Stimulated activated CD8-positive, alpha-beta memory T cell treated with anti-CD3 and anti-CD28 coated beads, Interleukin-7, amount 100 ng/mL, for 48 hours (primary cell): ENCODE results near the gene C1QL2.

Experiments
- DNase-seq, 2 donors: peaks; one replicate each; pipeline ENCODE4 v3.0.0-alpha.2; 2020; ENCODE audit warnings: low read depth in 1 of 2; ENCODE audit errors: extremely low read depth in 1 of 2

C1QL2 gene

GRCh38 chr2:119158563-119159347 lies at the start of gene C1QL2:
TSS of gene C1QL2 (minus strand) at chr2:119158751. CDS start at chr2:119158269, 482 bp downstream.
- no peak for DNase-seq

GRCh38 chr2:119207447-119207846 lies 48.9 kb upstream of the C1QL2 start:
- no peak for DNase-seq

DNA sequence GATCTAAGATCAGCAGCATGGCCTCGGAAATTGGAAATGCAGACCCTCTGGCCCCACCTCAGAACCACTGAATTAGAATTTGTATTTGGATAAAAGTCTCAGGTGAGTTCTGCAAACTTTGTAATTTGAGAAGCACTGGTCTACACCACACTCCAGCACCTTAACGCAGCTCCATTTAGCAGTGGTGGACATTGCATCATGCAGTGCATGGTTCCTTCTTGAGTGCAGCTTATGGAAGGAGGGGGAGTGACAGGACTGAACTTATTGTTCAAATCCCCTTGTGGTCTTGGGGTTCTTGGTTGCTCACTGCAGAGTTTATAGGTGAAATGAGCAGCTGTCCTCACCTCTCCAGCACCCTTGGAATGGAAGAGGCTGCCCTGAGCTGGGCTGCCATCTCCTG lies 47.6 kb upstream of the C1QL2 start:
- DNase-seq: no peak

- no peak for DNase-seq
These were observed 46.6 kb upstream of the C1QL2 start for GRCh38 chr2:119205001-119205706.

GRCh38 chr2:119204525-119204924 lies 46.0 kb upstream of the C1QL2 start:
- no peak for DNase-seq

- DNase-seq: no peak
These were observed 44.2 kb upstream of the C1QL2 start for GRCh38 chr2:119202610-119203310.

DNA sequence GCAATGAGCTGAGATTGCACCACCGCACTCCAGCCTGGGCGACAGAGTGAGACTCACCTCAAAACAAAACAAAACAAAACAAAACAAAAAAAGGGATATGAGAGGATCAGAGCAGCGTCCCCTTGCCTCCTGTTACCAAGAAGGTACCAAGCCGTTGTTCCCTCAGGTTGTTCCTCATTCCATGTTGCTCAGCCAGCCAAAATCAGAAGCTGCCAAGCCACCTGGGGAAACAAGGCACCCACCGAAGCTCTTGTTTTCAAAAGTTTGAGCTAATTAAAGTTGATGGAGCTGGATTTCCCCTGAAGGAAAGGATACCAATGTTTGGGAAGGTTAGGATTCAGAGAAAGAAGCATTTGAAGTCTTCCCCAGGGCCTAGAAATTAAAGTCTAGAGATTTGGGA lies 43.3 kb upstream of the C1QL2 start:
- no peak for DNase-seq

- DNase-seq: no peak
These were observed 39.8 kb upstream of the C1QL2 start for GRCh38 chr2:119198240-119198840.

GRCh38 chr2:119197529-119198239 lies 39.1 kb upstream of the C1QL2 start:
- DNase-seq: no peak

DNA sequence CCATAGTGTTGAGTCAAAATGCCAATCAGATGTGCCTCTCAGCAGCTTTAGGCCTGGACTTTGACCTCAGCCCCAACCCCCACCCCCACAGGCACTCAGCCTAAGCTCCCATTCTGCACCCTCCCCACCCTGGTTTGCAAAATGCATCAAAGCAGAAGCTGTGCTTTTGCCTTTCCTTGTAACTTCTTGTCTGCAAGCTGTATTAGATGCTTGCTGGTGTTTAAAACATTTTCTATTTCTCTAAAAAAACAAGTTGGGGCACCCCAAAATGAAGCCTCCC lies 38.5 kb upstream of the C1QL2 start:
- no peak for DNase-seq

- no peak for DNase-seq
These were observed 38.0 kb upstream of the C1QL2 start for GRCh38 chr2:119196301-119197125.

- no peak for DNase-seq
These were observed 37.3 kb upstream of the C1QL2 start for GRCh38 chr2:119195887-119196286.

- DNase-seq: no peak
These were observed 36.5 kb upstream of the C1QL2 start for GRCh38 chr2:119195001-119195400.

DNA sequence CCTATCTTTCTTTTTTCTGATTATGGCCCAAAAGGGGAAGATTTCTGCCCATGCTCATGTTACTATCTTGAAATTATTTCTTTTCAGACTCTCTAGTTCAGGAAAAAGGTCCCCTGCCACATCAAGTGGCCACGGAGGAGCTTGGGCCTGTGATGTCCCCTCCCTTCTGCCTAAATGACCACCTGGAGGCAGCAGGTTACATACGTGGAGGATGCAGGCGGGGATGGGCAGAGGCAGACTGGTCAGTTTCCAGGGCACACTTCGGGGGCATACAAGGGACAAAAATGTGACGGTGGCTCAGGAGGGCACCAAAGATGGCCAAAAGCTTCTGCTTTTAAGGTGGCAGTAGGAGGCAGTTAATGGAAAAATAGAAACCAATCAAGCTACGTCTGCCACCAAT lies 34.3 kb upstream of the C1QL2 start:
- no peak for DNase-seq

GRCh38 chr2:119190321-119191111 lies 32.0 kb upstream of the C1QL2 start:
- no peak for DNase-seq

DNA sequence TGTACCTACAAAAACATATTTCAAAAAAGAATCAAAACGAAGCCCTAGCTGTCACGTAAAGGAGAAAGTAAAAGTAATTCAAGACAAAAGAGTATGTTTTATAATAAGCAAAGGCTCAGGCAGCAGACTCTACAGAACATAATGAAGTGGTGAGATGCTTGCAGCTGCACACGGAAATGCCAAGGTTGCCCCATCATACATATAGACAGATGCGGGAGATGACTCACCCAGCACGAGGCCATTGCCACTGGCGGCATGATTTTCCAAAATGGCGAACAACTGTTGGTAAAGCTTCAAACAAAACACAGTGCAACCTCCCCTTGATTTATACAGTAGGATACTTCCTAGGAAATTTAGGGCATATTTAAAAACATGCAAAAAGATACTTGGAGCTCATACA lies 26.0 kb upstream of the C1QL2 start:
- DNase-seq: no peak

- no peak for DNase-seq
These were observed 23.4 kb upstream of the C1QL2 start for GRCh38 chr2:119181791-119182445.

GRCh38 chr2:119181391-119181790 lies 22.8 kb upstream of the C1QL2 start:
- no peak for DNase-seq

DNA sequence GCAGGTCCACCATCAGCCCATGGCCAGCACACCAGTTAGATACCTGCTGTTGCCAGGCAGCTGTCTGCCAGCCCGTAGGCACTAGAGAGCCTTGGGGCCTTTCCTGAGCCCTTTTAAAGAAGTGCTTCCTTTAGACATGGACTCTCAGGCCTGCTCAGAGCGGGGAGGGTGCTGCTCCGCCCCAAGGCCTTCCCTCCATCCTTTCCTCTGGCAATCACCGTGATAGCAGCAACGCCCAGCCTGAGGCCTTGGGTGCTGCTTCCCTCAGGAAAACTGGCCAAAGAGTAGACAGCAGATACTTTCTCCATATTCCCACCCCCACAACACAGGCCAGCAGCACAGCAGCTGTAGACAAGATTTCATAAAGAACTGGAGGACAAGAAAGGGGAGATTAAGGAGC lies 22.3 kb upstream of the C1QL2 start:
- DNase-seq: no peak
